ENCODE measurements around the gene SYK.

The SYK gene

DNA sequence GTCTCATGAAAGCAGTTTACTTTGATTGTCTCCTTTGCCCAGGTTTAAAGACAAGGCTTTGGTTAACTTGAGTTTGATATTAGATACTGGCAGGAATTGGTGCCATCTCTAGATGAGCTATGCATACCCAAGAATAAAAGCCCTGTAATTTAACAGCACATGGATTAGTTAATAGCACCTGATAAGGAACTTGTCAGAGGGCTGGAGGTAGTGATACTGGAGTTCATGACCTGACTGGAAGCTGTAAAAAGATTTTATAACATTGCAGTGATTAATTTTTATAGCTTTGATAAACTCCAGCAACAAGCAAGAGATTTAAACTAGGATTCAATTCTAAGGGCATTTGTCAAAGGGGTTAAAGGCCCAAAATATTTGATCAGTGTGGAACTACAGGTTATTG is 34.9 kb upstream of the SYK start:
- no peaks in the 10 kb centered on the region for H3K27me3 ChIP-seq (ENCODE audit: insufficient read depth, low read length, poor library complexity, severe bottlenecking)
- H2AFZ ChIP-seq (ENCODE audit: low read length) = no peak overlapping the region
- H3K79me2 ChIP-seq (ENCODE audit: insufficient read depth, low read length) = no peaks in the 10 kb centered on the region
- no peaks in the 10 kb centered on the region for H3F3A ChIP-seq (ENCODE audit: low read depth)
- TF ChIP-seq, protein P1, sequence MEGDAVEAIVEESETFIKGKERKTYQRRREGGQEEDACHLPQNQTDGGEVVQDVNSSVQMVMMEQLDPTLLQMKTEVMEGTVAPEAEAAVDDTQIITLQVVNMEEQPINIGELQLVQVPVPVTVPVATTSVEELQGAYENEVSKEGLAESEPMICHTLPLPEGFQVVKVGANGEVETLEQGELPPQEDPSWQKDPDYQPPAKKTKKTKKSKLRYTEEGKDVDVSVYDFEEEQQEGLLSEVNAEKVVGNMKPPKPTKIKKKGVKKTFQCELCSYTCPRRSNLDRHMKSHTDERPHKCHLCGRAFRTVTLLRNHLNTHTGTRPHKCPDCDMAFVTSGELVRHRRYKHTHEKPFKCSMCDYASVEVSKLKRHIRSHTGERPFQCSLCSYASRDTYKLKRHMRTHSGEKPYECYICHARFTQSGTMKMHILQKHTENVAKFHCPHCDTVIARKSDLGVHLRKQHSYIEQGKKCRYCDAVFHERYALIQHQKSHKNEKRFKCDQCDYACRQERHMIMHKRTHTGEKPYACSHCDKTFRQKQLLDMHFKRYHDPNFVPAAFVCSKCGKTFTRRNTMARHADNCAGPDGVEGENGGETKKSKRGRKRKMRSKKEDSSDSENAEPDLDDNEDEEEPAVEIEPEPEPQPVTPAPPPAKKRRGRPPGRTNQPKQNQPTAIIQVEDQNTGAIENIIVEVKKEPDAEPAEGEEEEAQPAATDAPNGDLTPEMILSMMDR (conservative IDR thresholded peaks at IDR 0.05; ENCODE audit: low read length) = no peak
- TF ChIP-seq EZH2phosphoT487 (IDR thresholded peaks at IDR 0.05; ENCODE audit: borderline replicate concordance) = no peak
- H3K4me1 ChIP-seq (ENCODE audit: insufficient read depth, low read length, poor library complexity, severe bottlenecking) = no peaks in the 10 kb centered on the region
- peaks cover 13% of the 10 kb centered on the region for H3K9me3 ChIP-seq (ENCODE audit: insufficient read depth, low read depth, low read length)
- H4K20me1 ChIP-seq (ENCODE audit: insufficient read depth, low read length, poor library complexity, severe bottlenecking) = no peaks in the 10 kb centered on the region
- no peaks in the 10 kb centered on the region for H3K36me3 ChIP-seq (ENCODE audit: insufficient read depth, low read length)
- no peak overlapping the region for H3K4me2 ChIP-seq (ENCODE audit: low read depth, low read length, poor library complexity, severe bottlenecking)
- H3K9ac ChIP-seq (ENCODE audit: low read depth, low read length, poor library complexity, severe bottlenecking) = no peak overlapping the region
- H3K4me3 ChIP-seq (ENCODE audit: low read length, poor library complexity, severe bottlenecking) = no peak overlapping the region
- H3K9me2 ChIP-seq (replicated peaks; ENCODE audit: low read depth, low read length) = no peaks in the 10 kb centered on the region

- H3K27me3 ChIP-seq (ENCODE audit: insufficient read depth, low read length, poor library complexity, severe bottlenecking) = no peaks in the 10 kb centered on the region
- H3K9me3 ChIP-seq (ENCODE audit: insufficient read depth, low read depth, low read length) = peaks cover 13% of the 10 kb centered on the region
- H3K9me2 ChIP-seq (replicated peaks; ENCODE audit: low read depth, low read length) = no peaks in the 10 kb centered on the region
- no peak overlapping the region for H3K4me3 ChIP-seq (ENCODE audit: low read length, poor library complexity, severe bottlenecking)
- no peak overlapping the region for H3K4me2 ChIP-seq (ENCODE audit: low read depth, low read length, poor library complexity, severe bottlenecking)
- no peak overlapping the region for H2AFZ ChIP-seq (ENCODE audit: low read length)
- H3K4me1 ChIP-seq (ENCODE audit: insufficient read depth, low read length, poor library complexity, severe bottlenecking) = no peaks in the 10 kb centered on the region
- no peaks in the 10 kb centered on the region for H3K79me2 ChIP-seq (ENCODE audit: insufficient read depth, low read length)
- no peaks in the 10 kb centered on the region for H4K20me1 ChIP-seq (ENCODE audit: insufficient read depth, low read length, poor library complexity, severe bottlenecking)
- H3K9ac ChIP-seq (ENCODE audit: low read depth, low read length, poor library complexity, severe bottlenecking) = no peak overlapping the region
- TF ChIP-seq, protein P1 (conservative IDR thresholded peaks at IDR 0.05; ENCODE audit: low read length) = no peak
- no peak for TF ChIP-seq EZH2phosphoT487 (IDR thresholded peaks at IDR 0.05; ENCODE audit: borderline replicate concordance)
- no peaks in the 10 kb centered on the region for H3F3A ChIP-seq (ENCODE audit: low read depth)
- H3K36me3 ChIP-seq (ENCODE audit: insufficient read depth, low read length) = no peaks in the 10 kb centered on the region
These were observed 34.0 kb upstream of the SYK start for GRCh38 chr9:90767523-90768100.

DNA sequence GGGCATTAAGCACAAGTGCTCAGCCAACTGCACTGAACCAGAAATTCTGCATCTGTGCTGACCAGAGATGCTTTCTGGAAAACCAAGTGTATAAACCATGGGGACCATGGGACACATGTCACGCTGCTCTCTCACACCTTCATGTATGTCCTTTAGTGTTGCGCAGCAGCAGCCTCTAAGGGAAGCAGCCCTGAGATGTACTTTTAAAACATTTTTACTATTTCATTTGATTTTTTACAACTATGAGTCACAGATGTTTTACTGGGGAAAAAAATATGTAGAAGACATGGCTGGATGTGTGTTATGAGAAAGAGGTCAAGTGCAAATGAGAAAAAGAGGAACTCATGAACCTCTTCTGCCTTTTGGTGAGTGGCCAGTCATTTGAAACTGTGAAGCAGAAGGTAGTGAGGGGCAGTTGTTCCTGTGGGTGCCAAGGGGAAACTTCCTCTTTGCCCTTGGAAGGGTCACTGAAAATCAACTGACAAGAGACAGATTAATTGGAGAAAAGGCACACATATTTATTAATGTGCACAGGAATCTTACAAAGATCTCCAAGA is 31.4 kb upstream of the SYK start:
- Histone ChIP-seq H3K79me2 (ENCODE audit: insufficient read depth, low read length) (no peaks in the 10 kb centered on the region), H3K4me3 (ENCODE audit: low read length, poor library complexity, severe bottlenecking) (no peak overlapping the region), H3K9me3 (ENCODE audit: insufficient read depth, low read depth, low read length) (peaks cover 13% of the 10 kb centered on the region), H3K4me1 (ENCODE audit: insufficient read depth, low read length, poor library complexity, severe bottlenecking) (peaks cover 14% of the 10 kb centered on the region), H2AFZ (ENCODE audit: low read length) (no peak overlapping the region), H3K36me3 (ENCODE audit: insufficient read depth, low read length) (no peaks in the 10 kb centered on the region), H3K27me3 (ENCODE audit: insufficient read depth, low read length, poor library complexity, severe bottlenecking) (no peaks in the 10 kb centered on the region), H3K9ac (ENCODE audit: low read depth, low read length, poor library complexity, severe bottlenecking) (no peak overlapping the region), H3F3A (ENCODE audit: low read depth) (no peaks in the 10 kb centered on the region), H3K9me2 (replicated peaks; ENCODE audit: low read depth, low read length) (no peaks in the 10 kb centered on the region), H4K20me1 (ENCODE audit: insufficient read depth, low read length, poor library complexity, severe bottlenecking) (no peaks in the 10 kb centered on the region), H3K4me2 (ENCODE audit: low read depth, low read length, poor library complexity, severe bottlenecking) (no peak overlapping the region)
- TF ChIP-seq, protein P1 (conservative IDR thresholded peaks at IDR 0.05; ENCODE audit: low read length) = no peak
- no peak for TF ChIP-seq EZH2phosphoT487 (IDR thresholded peaks at IDR 0.05; ENCODE audit: borderline replicate concordance)
